GM18519 (cell line): ENCODE data around the gene SIRT4.

Experiments used
- ATAC-seq: cut with Tn5 transposase; IDR thresholded peaks from one replicate; pipeline ENCODE4 v1.9.1; 2021; ENCODE audit warnings: mild to moderate bottlenecking, moderate library complexity; ENCODE audit not compliant: unreplicated experiment, low FRiP score

The SIRT4 gene

GRCh38 chr12:120361506-120362208 lies 59.5 kb downstream of the SIRT4 start:
- ATAC-seq: no peak
